HG02798 (cell line): Measurements from ENCODE around the gene COL6A2.
"Not testable (repeated sequence)": the region's sequence is repeated elsewhere in the genome, so short reads cannot be mapped to it uniquely, and the experiment has no call there.

ENCODE experiments used
- ATAC-seq: cut with Tn5 transposase; IDR thresholded peaks from one replicate; pipeline ENCODE4 v1.9.1; 2021; ENCODE audit warnings: mild to moderate bottlenecking; ENCODE audit not compliant: unreplicated experiment, poor library complexity

The COL6A2 gene

DNA sequence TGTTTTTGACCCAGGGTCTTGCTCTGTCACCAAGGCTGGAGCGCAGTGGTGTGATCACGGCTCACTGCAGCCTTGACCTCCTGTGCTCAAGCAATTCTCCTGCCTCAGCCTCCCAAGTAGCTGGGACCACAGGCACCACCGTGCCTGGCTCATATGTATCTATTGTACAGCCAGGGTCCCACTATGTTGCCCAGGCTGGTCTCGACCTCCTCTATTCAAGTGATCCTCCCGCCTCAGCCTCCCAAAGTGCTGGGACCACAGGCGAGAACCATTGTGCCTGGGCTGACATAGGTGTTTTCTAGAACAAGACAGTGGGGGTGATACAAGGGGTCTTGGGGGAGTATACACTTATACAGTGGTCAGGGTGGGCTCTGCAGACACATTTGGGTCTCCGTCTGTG, 40.0 kb downstream of the COL6A2 start:
- no peak for ATAC-seq

DNA sequence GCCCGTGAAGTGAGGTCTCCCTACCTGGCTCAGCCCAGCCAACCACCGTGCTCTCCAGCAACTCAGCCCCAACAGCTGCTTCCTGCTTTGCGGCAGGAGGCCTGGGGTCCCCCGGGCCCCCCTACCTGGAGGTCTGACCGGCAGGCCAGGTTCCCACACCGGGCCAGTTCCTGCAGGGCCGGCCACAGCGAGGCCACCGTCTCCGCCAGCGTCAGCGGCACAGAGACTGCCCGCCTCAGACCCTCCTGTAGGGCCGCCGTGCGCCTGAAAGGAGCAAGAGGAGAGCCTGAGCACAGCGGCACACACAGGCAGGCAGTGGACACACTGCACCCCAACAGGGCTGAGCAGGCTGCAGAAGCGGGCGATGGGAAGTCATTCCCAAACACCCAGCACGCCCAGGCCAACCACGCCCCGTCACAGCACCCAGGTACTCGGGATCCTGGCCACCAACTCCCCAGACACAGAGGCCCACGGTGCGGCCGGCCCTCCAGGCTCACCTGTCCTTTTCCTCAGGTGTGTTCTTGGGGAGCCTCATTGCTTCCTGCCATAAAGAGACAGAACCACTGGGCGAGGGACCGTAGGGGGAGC, 40.6 kb downstream of the COL6A2 start:
- ATAC-seq, result no peak

DNA sequence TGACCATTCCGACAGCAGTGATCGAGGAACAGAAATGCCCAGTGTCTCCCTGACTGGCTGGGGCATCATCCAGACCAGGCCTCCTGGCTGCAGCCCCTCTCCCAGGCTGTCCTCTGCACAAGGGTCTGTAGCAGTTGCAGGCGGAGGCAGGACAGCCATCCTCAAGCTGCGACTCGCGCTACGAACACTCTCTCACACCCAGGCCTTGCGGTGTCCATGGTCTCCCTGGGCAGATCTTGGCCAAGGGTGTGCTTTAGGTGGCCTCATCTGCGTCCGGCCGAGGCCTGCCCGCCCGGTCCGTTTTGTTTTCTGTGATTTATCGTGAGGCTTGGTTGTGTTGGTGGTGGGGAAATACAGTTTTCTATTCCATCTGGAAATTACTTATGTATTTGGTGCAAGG, 41.8 kb downstream of the COL6A2 start:
- no peak for ATAC-seq

GRCh38 chr21:46140352-46141003, 42.6 kb downstream of the COL6A2 start:
- not testable (repeated sequence) for ATAC-seq

DNA sequence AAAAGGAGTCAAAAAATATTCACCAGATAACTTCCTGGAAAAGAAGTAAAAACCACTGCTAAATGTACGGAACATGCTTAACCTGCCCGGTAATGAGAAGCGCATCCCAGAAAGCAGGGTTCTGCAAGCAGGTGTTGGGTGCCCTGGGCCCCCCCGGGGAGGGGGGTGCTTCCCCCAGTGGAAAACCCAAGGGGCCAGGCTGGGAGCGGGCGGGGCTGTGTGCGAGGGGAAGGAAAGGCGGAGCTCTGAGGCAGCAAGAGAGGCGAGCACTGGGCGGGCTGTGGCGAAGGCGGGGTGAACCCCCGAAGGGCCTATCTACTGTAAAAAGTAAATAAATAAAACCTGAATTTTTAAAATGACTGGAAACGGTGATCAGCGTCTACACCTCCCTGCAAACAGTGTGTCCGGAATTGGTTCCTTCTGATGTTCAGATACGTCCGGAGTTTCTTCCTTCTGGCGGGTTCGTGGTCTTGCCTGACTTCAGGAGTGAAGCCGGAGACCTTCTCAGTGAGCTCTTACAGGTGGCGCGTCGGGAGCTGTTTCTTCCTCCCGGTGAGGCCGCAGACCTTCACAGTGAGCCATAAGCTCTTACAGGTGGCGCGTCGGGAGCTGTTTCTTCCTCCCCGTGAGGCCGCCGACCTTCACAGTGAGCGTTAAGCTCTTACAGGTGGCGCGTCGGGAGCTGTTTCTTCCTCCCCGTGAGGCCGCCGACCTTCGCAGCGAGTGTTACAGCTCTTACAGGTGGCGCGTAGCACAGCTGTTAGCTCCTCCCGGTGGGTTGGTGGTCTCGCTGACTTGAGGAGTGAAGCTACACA, 44.1 kb downstream of the COL6A2 start:
- no peak for ATAC-seq

DNA sequence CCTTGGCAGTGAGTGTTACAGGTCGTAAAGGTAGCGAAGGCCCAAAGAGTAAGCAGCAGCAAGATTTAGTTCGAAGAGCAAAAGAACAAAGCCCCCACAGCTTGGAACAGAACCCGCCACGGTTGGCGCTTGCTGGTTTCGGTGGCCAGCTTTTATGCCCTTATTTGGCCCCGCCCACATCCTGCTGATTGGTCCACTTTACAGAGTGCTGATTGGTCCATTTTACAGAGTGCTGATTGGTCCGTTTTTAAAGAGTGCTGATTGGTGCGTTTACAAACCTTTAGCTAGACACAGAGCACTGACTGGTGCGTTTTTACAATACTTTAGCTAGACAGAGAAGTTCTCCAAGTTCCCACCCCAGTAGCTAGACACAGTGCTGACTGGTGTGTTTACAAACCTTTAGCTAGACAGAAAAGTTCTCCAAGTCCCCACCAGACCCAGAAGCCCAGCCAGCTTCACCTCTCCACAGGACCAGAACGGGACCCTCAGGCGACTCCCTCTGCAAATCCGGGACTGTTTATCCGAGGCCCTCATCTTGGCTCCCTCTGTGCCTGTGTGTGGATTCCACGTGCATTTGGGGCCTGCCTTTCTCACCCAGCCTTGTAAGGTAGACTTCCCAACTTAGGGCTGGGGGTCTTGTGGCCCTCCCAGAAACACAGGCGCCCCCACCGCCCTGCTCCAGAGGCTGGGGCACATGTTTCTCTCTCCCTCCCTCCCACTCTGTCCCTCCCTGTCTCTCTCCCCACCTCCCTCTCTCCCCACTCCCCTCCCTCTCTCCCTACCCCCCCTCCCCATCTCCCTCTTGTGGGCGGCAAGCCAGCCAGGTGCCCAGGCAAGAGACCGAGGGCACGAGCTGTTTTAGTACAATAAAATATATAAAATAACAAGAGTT, 44.9 kb downstream of the COL6A2 start:
- no peak for ATAC-seq

DNA sequence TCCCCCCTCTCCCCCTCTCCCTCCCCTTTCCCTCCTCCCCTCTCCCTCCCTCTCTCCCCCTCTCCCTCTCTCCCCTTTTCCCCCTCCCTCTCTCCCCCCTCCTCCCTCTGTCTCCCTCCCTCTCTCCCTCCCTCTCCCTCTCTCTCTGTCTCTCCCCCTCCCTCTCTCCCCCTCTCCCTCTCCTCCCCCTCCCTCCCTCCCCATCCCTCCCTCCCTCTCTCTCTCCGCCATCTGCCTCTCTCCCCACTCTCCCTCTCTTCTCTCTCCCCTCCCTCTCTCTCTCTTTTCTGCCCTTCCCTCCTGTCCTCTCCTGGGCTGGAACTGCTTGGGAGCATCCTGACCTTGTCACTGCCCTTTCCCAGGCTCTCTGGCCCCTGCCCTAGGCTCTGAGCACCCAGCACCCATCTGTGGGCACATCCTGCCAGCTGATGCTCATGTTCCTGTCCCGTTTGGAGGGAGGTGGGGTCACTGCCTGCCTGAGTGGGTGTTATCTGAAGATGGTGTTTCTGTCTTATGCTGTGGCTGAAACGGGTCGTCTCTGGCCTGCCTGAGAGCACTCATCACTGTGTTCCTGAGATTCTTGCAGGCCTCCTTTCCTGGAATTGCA, 46.7 kb downstream of the COL6A2 start:
- ATAC-seq, result no peak

- no peak for ATAC-seq
Measured at GRCh38 chr21:46145159-46145839, 47.4 kb downstream of the COL6A2 start.

GRCh38 chr21:46145840-46146691, 48.2 kb downstream of the COL6A2 start:
- ATAC-seq, result no peak

- no peak for ATAC-seq
Measured at GRCh38 chr21:46146856-46147255, 48.9 kb downstream of the COL6A2 start.

GRCh38 chr21:46147429-46147828, 49.5 kb downstream of the COL6A2 start:
- not testable (repeated sequence) for ATAC-seq

GRCh38 chr21:46148106-46148505, 50.2 kb downstream of the COL6A2 start:
- no peak for ATAC-seq

GRCh38 chr21:46149205-46149901, 51.4 kb downstream of the COL6A2 start:
- no peak for ATAC-seq

GRCh38 chr21:46150073-46150472, 52.2 kb downstream of the COL6A2 start:
- ATAC-seq, result no peak

DNA sequence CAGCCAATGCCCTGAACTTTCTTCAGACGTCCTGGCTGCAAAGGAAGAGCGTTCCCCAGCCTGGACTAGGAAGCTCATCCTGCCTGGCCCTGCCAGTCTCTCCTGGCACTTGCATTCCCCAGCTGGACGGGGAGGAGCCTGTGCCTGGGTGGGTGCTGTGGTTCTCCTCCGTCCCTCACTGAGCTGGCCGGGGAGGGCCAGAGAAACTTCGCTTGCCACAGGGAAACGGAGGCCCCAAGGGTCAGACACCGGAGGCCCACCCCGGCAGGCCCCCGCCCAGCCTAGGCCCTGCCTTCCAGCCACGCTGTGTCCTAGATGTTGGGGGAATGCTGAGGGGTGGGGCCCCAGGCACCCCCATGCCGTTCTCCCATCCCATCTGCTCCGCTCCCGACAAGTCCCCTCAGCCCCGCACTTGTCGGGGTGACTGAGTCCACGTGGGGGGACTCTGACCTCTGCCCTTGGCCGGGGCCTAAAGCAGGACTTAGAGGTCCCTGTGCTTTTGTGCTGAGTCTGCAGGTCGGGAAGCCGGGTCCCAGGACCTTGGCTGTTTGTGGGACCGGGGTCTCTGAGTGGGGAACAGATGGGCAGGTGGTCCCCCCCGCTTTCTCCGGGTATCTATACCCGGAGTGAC, 52.7 kb downstream of the COL6A2 start:
- no peak for ATAC-seq

DNA sequence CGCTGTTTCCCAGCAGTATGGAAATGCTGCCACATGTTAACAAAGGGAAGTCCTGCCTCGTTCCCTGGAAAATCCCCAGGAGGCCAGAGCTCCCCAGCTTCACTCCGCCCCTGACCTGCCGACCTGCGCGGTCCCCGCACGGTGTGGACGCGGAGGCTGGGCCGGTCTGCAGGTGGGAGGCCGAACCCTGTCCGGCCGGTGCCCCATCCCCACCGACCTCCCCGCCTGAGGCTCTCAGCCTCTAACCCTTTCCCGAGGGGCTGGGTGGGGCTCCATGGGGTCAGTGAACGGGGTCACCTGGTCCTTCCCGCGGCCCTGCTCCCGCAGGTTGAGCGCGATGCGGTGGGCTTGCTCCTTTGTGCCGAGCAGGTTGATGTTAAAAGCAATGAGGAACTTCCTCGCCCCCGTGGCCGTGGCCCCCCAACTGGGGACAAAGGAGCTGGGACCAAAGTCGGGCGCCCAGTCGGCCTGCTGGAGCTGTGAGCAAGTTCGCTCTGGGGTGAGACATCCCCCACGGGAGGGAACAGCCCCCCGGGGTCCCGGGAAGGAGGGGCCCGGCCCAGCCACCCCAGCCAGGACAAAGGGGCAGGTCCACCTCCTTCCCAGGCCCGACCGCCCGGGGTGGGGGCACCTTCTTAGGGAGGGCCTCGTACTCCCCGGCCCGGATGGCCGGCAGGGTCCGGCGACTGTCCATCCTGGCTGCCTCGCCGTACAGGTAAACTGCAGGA, 53.5 kb downstream of the COL6A2 start:
- ATAC-seq, result no peak
